ENCODE measurements around the gene ZNF335. TPM values are rescaled to one million over a fixed set of nuclear protein-coding genes. Genes with fewer than 3 reads are reported as not detected.
"Not testable (repeated sequence)": the region's sequence is repeated elsewhere in the genome, so short reads cannot be mapped to it uniquely, and the experiment has no call there.

Gene ZNF335
- total RNA-seq, 1 donor from 2014 or later: 38.3 TPM

- peak within 1 kb of the TSS; percentile 33 for H3K27ac Mint-ChIP-seq
- peak within 1 kb of the TSS; percentile 47 for H3K4me3 Mint-ChIP-seq
- peaks cover 14% of the 10 kb centered on the region for H3K4me1 Mint-ChIP-seq (ENCODE audit: low read depth)
- H3K9me3 Mint-ChIP-seq: no peaks in the 10 kb centered on the region
- intact Hi-C loops (cut with micrococcal nuclease): loop anchor here (1.0 kb wide), 3 partner anchors 24 to 30 kb away; partner anchors contain the start of gene ZSWIM1
- peak; percentile 14 for DNase-seq (ENCODE audit: low spot score)
- H3K36me3 Mint-ChIP-seq (ENCODE audit: low read depth): no peaks in the 10 kb centered on the region
- peaks cover 18% of the 10 kb centered on the region for H3K27me3 Mint-ChIP-seq (ENCODE audit: insufficient read depth)
Observed at GRCh38 chr20:45911486-45912343, 60.3 kb downstream of the ZNF335 start, which contains the start of gene PLTP. TSS of gene PLTP (minus strand) at chr20:45912155. CDS start at chr20:45911452, 703 bp downstream.

- Mint-ChIP-seq H3K9me3 (no peaks in the 10 kb centered on the region), H3K4me1 (ENCODE audit: low read depth) (peaks cover 14% of the 10 kb centered on the region), H3K36me3 (ENCODE audit: low read depth) (no peaks in the 10 kb centered on the region), H3K27me3 (ENCODE audit: insufficient read depth) (peaks cover 14% of the 10 kb centered on the region), H3K4me3 (peak overlapping the region; percentile 45), H3K27ac (peak overlapping the region; percentile 33)
- intact Hi-C loops (cut with micrococcal nuclease): loop anchor here (1.0 kb wide), 6 partner anchors 20 to 61 kb away; partner anchors contain the start of genes ACOT8, CTSA, NEURL2 and ZNF335
- DNase-seq (ENCODE audit: low spot score): peak; percentile 81
Observed at GRCh38 chr20:45910670-45911485, 61.1 kb downstream of the ZNF335 start.

- intact Hi-C loops (cut with micrococcal nuclease): loop anchor here (1.0 kb wide), 3 partner anchors 19 to 62 kb away; partner anchors contain the start of genes ACOT8, CTSA, NEURL2 and ZNF335
- Mint-ChIP-seq H3K4me3 (peak overlapping the region; percentile 45), H3K27me3 (ENCODE audit: insufficient read depth) (peaks cover 13% of the 10 kb centered on the region)
Observed at GRCh38 chr20:45909817-45910669, 62.0 kb downstream of the ZNF335 start.

GRCh38 chr20:45909336-45909808 is 62.6 kb downstream of the ZNF335 start:
- no peak for DNase-seq (ENCODE audit: low spot score)
- Mint-ChIP-seq H3K27ac (no peak overlapping the region), H3K27me3 (ENCODE audit: insufficient read depth) (peaks cover 13% of the 10 kb centered on the region), H3K9me3 (no peaks in the 10 kb centered on the region), H3K4me3 (no peak overlapping the region), H3K36me3 (ENCODE audit: low read depth) (no peaks in the 10 kb centered on the region), H3K4me1 (ENCODE audit: low read depth) (peaks cover 14% of the 10 kb centered on the region)
- intact Hi-C loops (cut with micrococcal nuclease): no loop called here

More at GRCh38 chr20:45909817-45910669, 62.0 kb downstream of the ZNF335 start:
- no peaks in the 10 kb centered on the region for H3K36me3 Mint-ChIP-seq (ENCODE audit: low read depth)
- H3K9me3 Mint-ChIP-seq: no peaks in the 10 kb centered on the region
- H3K4me1 Mint-ChIP-seq (ENCODE audit: low read depth): peaks cover 14% of the 10 kb centered on the region
- no peak for DNase-seq (ENCODE audit: low spot score)
- H3K27ac Mint-ChIP-seq: no peak overlapping the region

- Mint-ChIP-seq H3K36me3 (ENCODE audit: low read depth) (no peaks in the 10 kb centered on the region), H3K9me3 (no peaks in the 10 kb centered on the region), H3K4me3 (no peak overlapping the region), H3K27ac (no peak overlapping the region), H3K4me1 (ENCODE audit: low read depth) (peaks cover 14% of the 10 kb centered on the region), H3K27me3 (ENCODE audit: insufficient read depth) (peaks cover 7% of the 10 kb centered on the region)
- DNase-seq (ENCODE audit: low spot score): no peak
- intact Hi-C loops (cut with micrococcal nuclease): no loop called here
Observed at GRCh38 chr20:45908084-45908483, 63.9 kb downstream of the ZNF335 start.

DNA sequence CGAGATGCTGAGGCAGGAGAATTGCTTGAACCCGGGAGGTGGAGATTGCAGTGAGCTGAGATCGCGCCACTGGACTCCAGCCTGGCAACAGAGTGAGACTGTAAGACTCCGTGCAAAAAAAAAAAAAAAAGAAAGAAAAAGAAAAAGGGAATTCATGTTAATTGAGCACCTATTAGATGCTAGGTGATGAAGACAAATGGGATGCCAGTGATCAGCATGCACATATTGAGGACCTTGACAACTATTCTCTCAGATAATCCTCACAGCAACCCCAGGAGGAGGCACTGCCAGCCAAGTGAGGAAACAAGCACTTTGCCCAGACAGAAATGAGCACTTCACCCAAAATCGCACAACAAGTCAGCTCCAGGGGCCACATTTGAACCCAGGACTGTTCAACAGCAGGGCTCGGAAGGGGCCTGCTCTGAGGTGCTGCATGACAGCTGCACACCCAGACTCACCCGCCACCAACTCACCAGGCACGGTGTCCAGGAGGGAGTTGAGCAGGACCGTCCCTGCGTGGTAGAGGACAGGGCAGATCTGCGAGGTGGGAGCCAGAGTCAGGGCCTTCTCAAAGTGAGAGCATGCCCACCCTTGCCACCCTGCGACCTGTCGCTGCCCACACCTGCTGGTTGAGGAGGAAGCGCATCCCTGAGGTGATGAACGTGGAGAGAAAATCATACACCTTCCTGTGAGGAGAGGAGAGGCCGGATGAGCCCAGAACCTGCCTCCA is 64.6 kb downstream of the ZNF335 start:
- H3K4me1 Mint-ChIP-seq (ENCODE audit: low read depth): peaks cover 12% of the 10 kb centered on the region
- H3K36me3 Mint-ChIP-seq (ENCODE audit: low read depth): no peaks in the 10 kb centered on the region
- intact Hi-C loops (cut with micrococcal nuclease): no loop called here
- no peaks in the 10 kb centered on the region for H3K9me3 Mint-ChIP-seq
- no peak overlapping the region for H3K4me3 Mint-ChIP-seq
- no peak for DNase-seq (ENCODE audit: low spot score)
- H3K27ac Mint-ChIP-seq: no peak overlapping the region
- peaks cover 5% of the 10 kb centered on the region for H3K27me3 Mint-ChIP-seq (ENCODE audit: insufficient read depth)

GRCh38 chr20:45905505-45906079 is 66.4 kb downstream of the ZNF335 start:
- Mint-ChIP-seq H3K27ac (no peak overlapping the region), H3K4me1 (ENCODE audit: low read depth) (peaks cover 2% of the 10 kb centered on the region), H3K36me3 (ENCODE audit: low read depth) (no peaks in the 10 kb centered on the region), H3K4me3 (no peak overlapping the region), H3K9me3 (no peaks in the 10 kb centered on the region), H3K27me3 (ENCODE audit: insufficient read depth) (no peaks in the 10 kb centered on the region)
- intact Hi-C loops (cut with micrococcal nuclease): no loop called here
- DNase-seq (ENCODE audit: low spot score): no peak

DNA sequence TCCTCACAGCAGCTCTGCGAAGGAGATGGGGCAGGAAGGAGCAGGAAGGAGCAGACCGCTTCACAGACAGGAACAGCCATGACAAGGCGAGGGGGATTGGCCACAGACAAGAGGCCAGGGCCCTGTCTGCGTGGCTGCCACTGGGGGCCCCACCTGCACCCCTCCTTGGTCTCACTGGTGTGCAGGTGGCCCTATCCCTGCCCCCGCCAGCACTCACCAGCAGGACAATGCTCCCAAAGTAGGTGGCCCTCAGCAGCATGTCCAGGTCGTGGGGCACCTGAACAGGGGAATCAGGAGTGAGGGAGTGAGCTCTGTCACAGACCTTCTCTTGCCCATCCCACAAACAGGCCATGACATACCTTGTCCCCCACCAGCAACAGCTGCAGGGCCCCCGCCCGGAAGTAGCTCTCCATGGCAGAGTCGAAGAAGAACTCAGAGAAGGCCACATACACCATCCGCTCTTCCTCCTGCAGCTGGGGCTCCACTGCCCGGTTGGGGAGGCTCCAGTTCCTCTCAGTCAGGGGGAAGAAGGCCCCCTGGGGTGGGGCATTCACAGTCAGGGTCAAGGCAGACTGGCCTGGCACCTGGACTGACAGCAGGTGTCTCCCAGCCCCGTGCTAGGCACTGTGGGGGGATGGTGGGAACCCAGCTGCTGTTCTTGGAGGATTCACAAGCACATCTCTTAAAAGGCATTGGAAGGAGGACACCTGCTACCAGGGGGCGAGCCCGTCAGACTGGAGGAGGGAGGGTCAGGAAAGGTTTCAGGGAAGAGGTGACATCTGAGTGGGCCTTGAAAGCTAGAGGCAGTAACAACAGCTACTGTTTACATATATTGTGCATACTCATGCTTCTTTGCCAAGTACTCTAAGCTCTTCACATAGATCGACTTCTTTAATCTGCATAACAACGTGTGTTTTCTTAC is 67.2 kb downstream of the ZNF335 start:
- Mint-ChIP-seq H3K36me3 (ENCODE audit: low read depth) (no peaks in the 10 kb centered on the region), H3K9me3 (no peaks in the 10 kb centered on the region), H3K27ac (no peak overlapping the region), H3K4me3 (no peak overlapping the region), H3K27me3 (ENCODE audit: insufficient read depth) (no peaks in the 10 kb centered on the region), H3K4me1 (ENCODE audit: low read depth) (no peaks in the 10 kb centered on the region)
- intact Hi-C loops (cut with micrococcal nuclease): no loop called here
- no peak for DNase-seq (ENCODE audit: low spot score)

DNA sequence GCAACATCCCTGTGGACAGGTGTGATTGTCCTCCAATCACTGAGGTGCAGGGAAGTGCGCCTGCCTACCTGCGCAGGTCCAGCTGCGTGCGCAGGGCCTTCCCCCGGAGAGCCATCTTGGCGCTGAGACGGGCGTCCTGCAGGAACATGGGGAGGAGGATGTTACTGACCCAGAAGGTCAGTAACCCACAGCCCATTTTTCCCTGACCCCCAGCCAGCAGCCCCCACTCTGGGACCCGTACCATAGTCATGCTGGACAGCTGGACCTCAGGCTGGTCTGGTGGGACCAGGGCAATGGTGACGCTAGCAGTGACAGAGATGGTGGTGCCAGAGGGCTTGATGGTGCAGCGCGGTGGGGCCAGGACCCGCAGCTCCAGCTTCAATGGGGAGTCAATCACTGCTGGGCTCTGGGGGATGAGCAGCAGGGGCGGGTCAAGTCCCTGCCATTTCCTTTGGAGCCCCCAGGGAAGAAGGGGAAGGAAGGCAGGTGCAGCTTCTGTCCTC is 69.8 kb downstream of the ZNF335 start:
- Mint-ChIP-seq H3K4me3 (no peak overlapping the region), H3K4me1 (ENCODE audit: low read depth) (no peaks in the 10 kb centered on the region), H3K9me3 (no peaks in the 10 kb centered on the region), H3K27me3 (ENCODE audit: insufficient read depth) (no peaks in the 10 kb centered on the region), H3K27ac (no peak overlapping the region), H3K36me3 (ENCODE audit: low read depth) (no peaks in the 10 kb centered on the region)
- no peak for DNase-seq (ENCODE audit: low spot score)
- intact Hi-C loops (cut with micrococcal nuclease): no loop called here

DNA sequence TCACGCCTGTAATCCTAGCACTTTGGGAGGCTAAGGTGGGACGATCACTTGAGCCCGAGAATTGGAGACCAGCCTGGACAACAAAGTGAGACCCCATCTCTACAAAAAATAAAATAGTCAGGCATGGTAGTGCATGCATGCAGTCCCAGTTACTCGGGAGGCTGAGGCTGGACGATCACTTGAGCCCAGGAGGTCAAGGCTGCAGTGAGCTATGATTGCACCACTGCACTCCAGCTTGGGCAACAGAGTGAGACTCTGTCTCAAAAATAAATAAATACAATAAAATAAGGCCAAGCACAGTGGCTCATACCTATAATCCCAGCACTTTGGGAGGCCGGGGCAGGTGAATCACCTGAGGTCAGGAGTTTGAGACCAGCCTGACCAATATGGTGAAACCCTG is 70.7 kb downstream of the ZNF335 start:
- not testable (repeated sequence) for H3K27me3 Mint-ChIP-seq (ENCODE audit: insufficient read depth)

More for the DNA sequence above, 70.7 kb downstream of the ZNF335 start:
- H3K27ac Mint-ChIP-seq; H3K4me1 Mint-ChIP-seq (ENCODE audit: low read depth); H3K36me3 Mint-ChIP-seq (ENCODE audit: low read depth); intact Hi-C loops (cut with micrococcal nuclease); H3K9me3 Mint-ChIP-seq; DNase-seq (ENCODE audit: low spot score); H3K4me3 Mint-ChIP-seq: not testable (repeated sequence)

All from activated T-helper 1 cell treated with anti-CD3 and anti-CD28 coated beads, Interleukin-12 subunit alpha, Interleukin-12 subunit beta, Interleukin-2, Interleukin-4 antibody, amounts not matched to agents 30 ng/mL and 10 ng/mL and 1 ng/mL, durations not matched to agents 14 hours and 24 hours and 36 hours (primary cell).